GM04503 (cell line): ENCODE results near the gene DOCK3.
"Not testable (repeated sequence)": the region's sequence is repeated elsewhere in the genome, so short reads cannot be mapped to it uniquely, and the experiment has no call there.

ENCODE experiments used
- DNase-seq: peaks from one replicate; pipeline ENCODE4 v3.0.0-alpha.2; 2012; ENCODE audit warnings: low read depth

Gene DOCK3

DNA sequence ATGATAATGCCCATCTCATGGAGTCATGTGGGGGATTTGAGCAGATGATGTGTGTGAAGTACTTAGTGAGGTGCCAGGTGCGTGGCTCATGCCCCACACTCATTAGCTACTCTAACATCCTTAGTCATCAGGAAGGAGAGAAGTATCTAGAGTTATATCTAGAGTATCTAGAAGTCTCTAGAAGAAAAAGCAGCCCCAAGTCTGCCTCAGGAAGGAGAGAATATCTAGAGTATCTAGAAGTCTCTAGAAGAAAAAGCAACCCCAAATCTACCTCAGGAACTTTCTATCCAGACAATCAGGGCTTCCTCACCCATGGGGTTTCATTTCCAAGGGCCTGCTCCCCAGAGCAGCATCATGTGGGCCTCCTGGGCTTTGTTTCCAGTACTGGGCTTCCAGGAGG lies 24.7 kb upstream of the DOCK3 start:
- DNase-seq, result no peak

DNA sequence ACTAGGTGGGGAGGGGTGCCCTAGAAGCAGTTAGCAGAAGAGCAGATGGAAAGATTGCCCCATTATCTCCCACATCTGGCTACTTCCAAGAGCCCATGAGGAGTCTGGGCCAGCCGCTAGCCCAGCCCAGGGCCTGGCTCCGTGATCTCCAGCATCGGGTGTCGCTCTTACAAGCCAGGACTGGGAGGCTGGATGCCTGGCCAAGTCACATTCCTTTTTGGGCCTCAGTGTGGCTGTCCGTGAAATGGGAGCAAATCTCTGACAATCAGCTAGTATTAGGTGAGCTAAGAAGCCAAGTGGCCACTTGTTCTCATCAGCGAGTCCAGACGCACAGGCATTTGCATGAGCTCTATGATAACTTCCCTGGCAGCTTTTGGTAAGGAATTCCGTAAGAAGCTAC lies 23.3 kb upstream of the DOCK3 start:
- DNase-seq, result no peak

DNA sequence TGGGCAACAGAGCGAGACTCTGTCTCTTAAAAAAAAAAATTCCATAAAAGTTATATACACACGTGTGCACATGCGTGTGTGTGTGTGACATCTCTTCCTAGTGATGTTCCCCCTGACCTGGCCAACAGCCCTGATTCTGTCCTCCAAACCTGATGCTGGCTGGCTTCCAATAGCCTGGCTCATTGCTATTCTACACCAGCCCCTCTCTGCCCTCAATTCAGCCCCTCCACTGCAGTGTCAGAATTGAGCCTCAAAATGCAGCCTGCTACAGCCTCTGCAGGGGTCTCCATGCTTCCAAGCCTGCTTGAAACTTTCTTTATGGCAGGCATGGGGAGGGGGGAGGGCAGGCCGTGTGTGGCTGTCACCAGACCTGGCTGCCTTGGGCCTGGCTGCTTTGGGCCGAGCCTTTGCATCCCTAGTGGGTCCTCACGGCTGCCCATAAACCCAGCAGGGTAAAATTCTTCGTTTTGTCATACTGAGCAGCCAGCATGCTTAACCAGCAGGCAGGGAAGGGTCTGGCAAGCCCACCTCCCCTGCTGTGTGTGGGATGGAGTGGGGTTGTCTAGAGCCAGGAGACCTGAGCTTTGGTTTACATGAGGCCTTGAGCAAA lies 22.7 kb upstream of the DOCK3 start:
- no peak for DNase-seq

DNA sequence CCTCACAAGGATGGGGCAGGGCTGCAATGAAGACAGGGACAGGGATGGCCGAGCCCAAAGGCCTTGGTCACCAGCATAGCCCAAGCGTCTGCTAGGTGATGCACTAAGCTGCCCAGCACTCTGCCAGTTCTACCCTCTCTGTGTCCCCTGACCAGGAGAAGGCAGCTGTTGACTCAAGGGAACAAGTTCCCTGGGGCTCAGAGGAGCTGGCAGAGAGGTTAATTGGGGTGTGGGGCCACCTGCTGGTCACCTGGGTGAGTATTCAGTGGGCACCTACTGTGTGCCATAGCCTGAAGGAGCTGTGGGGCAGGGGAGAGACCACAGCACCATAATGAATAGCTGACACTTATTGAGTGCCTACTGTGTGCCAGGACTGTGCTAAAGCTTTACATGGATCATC lies 22.0 kb upstream of the DOCK3 start:
- DNase-seq, result no peak

DNA sequence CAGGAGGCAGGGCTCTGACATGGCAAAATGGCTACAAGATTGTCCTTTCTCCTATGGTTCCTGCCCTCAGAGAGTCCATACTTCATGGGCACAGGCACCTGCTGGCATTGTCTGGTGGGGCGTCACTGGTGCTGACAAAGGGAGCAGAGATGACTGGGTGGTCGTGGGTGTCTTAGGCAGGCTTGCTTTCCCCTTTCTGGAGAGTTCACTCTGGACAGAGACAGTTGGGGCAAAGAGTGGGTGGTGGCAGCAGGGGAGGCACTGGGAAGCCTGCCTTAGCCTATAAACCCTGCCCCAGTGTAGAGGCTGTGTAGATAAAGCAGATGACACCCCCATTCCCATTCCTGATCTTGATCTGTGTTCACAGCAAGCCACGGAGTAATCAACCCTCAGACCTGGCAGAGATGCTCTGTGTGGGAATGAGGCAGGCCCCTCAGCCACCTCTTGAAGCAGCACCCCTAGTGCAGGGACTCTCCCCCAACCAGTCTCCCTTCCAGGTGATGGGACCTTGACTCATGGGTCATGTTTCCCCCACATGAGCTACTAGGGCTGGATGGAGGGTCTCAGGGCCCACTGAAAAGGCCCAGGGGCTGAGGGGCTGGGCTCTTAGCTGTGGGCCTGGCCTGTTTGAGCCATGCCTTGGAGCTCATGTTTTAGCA lies 20.7 kb upstream of the DOCK3 start:
- DNase-seq, result no peak

DNA sequence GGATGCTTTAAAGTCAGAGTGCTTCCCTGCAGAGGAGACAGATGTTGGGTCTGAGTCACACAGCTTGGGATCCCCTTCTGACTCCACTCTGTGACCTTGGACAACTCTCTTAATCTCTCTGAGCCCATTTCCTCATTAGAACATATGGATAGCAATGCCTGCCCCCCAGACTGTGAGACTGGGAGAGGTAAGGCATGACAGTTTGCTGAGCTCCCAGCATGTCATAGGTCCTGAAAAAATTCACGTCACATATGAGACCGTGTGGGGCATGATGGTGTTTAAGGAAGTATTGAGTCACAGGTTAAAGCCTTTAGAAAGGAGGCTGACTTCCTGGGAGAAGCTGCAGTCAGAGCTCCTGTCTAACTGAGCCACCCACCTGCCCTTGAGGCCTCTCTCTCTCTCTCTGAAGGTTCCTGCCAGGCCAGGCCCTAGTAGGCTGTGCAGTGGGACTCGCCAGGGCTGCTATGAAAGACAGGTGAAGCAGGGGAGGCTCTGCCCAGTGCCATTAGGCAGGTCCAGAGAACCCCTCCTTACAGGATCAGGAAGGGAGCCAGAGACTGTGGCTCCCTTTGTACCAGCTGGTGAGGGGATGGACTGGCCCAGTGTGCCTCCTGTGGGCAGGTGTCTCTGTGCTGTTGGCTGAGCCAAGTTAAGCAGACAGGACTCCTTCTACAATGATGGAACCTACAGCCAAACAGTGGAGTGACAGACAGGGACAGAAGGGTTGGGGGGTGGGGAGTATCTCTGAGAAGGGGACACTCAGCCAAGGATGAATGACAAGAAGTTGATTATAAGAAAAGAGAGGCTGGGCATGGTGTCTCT lies 19.5 kb upstream of the DOCK3 start:
- no peak for DNase-seq

DNA sequence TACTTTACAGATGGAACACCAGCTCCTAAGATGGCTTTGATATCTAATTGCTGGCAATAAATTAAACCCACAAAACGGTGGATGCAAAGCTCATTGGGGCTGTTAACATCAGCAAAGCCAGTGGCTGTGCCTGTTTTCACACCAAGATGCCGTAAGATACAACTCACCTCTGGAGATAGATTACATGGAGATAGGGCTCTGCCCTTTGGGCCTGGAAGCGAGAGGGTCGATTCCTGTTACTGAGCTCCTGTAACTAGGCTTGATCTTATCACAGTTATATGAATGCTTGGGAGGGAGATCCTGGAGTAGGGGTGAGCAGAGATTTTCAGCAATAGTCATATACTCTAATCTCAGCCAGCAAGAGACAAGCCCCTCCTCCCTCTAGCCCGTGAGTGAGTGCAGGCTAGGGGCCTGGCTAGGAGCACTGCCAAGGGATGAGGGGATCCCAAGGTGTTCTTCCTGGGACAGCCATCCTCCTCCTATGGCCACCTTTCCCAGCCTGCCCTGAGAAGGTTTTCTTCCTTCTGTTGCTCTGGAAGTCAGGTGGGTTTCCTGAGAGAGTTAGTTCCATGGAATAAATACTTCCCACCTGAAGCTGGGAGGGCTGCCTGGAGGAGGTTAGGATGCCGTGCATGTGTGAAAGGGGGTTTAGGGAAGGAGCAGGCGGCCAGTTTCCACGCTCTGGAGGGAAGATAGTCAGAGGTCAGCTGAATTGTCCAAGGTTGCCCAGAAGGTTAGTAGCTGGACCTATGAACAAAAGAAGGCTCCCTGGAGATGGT lies 18.1 kb upstream of the DOCK3 start:
- DNase-seq, result no peak

DNA sequence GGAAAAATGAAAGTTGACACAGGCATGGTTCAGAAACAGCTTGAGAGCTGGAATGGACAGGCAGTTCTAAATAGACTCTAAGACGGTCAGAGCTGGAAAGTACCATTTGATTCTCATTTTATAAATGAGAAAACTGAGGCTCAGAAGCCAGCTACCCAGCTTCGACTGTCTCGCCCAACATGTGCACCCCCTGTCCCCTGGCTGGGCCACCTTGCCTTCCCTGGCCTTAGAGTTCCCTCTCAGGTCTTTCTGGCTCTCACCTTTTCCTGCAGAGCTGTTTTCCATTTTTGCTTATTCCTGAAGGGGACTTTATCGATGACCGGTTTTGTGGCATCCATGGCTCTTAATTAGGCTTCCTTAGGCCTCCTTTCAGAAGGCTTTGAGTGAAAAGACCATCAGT lies 17.3 kb upstream of the DOCK3 start:
- DNase-seq, result no peak

DNA sequence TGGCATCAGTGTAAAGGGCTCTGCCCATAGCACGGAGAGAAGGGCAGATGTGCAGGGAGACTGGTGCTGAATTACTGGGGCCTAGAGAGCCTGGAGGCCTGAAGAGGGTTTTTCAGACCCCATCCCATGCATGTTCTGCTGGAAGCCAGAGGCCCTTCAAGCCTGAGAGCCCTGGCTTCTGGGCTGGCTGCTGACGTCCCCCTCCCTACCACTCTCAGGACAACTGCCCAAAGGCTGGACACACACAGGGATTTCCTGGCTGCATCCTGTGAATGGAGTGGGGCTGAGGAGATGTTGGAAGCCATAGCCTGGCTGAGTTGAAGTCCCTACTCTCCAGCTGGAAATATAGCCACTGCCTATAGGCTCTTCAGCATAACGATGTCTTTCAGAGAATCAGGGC lies 16.9 kb upstream of the DOCK3 start:
- no peak for DNase-seq

DNA sequence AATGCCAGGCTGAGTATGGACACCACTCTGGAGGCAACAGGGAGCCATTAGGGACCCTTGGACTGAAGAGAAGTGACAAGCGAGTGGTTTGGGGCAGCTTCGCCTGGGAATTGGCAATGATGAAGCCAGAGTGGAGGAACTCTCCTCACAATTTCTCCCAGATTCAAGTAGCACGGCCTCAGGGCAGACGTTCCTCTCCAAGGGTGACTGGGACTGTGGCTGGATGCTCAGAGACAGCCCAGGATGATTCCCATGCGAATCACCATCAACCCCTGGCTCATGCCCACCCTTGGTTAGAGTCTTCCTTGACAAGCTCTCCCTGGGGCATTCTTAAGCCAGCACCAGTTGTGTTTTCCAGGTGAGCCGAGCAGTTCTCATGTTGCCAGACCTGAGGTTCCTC lies 16.3 kb upstream of the DOCK3 start:
- peak; percentile 16 for DNase-seq

DNA sequence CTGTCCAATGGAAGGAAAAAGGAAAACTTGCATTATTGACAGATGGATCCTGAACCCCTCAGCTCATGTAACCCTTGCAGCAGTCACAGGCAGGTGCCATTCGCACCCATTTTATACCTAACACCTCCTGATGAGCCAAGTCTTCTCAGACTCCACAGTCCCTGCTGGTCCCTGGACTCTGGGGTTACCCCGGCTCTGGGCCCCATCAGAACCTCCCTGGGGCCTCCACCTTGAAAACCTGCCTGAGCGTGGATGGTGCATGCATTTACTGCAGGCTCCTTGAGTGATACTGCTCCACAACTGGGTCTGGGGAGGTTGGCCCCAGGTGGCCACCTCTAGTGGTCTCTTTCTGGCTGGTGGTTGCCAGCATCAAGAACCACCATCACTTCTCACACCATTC lies 15.9 kb upstream of the DOCK3 start:
- no peak for DNase-seq

DNA sequence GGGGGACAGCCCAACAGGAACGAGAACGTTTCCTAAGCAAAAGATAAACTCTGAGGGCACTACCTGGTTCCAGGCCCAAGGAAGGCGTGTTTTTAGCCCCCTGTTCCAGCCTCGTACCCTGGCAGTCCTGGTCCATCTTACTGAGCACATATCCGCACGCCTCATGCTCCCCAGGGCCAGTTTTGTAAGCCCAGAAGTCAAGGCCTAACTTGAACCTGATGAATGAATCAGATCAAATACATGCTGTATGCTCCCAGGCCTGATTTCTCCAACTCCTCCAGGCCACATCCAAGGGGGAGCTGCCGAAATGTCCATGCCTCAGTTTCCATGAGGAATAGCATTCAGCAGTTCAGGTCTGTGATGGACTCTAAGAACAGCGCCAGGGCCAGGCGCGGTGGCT lies 14.3 kb upstream of the DOCK3 start:
- DNase-seq, result no peak

DNA sequence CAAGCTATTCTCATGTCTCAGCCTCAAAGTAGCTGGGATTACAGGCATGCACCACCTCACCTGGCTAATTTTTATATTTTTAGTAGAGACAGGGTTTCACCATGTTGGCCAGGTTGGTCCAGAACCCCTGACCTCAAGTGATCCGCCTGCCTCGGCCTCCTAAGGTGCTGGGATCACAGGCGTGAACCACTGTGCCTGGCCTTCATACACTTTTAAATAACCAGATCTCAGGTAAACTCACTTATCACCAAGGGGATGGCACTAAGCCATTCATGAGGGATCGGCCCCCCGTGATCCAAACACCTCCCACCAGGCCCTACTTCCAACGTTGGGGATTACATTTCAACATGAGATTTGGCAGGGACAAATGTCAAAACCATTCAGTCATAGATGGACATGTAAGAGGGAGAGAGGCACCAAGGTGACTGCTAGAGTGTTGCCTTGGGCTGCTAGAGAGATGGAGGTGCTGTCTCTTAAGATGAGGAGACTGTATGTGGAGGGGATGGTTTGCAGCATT lies 13.3 kb upstream of the DOCK3 start:
- DNase-seq, result no peak

DNA sequence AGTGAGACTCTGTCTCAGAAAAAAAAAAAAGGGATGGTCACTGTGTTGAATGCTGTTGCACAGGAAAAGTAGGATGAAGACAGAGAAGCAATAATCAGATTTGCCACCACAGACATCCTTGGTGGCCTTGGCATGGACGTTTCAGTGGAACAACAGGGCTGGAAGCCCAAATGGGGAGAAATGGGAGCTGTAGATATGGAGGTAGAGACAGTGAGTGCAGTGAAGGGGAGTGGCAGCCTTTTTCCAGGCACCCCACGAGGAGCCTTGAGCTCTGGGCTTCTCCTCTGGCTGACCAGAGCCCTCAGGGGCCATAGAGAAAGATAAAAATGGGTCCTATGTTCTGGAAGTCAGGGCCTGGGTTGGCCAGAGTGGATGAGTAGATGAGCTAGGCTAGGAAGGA lies 12.3 kb upstream of the DOCK3 start:
- no peak for DNase-seq

DNA sequence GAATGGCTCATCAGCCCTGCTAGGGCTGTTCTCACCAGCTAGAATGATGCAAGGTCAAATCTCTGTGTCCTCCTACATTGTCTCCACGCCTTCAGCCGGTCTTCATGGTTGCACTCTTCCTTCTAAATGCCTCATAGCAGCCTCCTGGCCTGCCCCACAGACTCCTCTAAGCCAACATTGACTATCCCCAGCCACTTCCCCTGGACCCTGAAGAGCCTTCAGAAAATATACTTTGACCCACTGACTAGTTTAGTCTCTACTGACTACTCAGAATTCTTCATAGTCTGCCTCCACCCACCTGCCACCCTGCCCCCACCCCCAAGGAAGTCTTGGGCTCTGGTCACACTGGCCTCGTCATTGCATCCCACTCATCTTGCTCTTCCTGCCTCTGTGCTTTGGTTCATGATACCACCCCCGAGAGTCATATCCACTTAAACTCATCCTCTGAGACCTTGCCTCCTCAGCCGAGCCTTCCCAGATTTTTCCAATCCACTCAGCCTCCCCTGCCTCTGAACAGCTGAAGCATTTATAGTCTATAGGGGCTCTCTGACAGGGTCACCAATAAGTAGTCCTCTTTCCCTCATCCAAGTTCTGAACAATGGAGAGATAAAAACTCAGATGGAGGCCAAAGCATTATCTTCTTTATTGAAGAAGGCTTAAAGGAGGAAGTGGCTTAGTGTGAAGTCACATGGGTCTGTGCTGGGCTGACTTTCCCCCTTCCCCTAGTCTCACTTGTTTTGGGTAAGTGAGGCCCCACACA lies 9.5 kb upstream of the DOCK3 start:
- DNase-seq, result no peak

DNA sequence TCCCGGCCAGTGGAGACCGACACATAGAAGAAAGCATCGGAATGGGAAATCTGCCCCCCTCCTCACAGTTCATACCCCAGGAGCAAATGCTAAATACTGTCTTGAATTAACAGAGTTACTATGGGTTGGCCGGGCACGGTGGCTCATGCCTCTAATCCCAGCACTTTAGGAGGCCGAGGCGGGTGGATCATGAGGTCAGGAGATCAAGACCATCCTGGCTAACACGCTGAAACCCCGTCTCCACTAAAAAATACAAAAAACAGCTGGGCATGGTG lies 8.9 kb upstream of the DOCK3 start:
- DNase-seq, result not testable (repeated sequence)

DNA sequence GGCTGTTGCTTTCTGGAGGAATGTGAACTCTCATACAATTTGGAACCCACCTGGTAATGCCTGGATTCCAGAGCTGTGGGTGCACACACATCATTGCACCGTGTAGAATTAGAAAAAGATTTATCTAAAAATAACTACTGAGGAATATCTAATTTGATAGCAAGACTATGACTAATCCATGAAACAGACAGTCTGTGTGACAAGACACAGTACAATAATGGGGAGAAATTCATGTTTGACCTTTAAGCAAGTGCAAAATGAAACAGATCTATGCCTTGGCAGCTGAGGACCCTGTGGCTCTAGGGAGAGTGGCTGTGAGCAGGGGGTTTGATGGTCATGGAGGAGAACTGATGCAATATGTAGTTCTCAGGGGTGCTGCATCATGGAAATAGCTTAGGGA lies 7.9 kb upstream of the DOCK3 start:
- DNase-seq, result no peak

DNA sequence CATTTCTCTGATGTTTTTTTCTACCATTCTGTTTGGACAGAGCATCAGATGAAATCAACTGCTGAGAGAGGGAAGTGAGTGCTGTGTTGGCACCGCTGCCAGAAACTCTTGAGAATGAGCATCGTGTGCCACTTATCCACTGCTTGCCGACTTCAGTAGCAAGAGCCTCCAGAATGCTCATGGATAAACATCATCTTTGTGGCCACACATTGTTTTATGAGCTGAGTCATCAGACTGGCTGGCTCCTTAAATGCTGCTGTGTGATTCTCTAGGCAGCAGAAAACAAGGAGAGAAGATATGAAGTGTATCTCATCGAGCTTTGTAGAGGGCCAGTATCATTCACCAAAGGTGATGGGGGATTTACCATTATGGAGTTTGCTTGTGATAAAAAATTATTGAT lies 3.4 kb upstream of the DOCK3 start:
- DNase-seq, result peak; percentile 92

DNA sequence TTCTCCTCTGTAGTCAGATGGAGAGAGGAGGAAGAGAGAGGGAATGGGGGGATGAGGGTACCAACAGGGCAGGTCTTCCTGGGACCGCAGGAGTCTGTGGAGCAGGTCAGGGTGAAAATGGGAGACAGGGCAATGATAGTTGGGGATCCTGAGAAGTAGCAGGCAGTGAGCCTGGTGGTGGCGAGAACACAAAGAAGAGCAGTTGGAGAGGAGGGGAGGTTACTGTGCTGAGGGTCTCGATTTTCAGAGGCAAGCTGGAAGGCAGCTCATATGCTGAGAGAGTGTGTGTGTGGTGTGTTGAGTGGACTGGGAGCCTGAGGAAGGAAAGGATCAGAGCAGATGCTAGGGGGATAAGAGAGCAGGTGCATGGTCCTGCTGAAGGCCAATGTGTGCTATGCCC lies 2.1 kb upstream of the DOCK3 start:
- DNase-seq, result no peak

DNA sequence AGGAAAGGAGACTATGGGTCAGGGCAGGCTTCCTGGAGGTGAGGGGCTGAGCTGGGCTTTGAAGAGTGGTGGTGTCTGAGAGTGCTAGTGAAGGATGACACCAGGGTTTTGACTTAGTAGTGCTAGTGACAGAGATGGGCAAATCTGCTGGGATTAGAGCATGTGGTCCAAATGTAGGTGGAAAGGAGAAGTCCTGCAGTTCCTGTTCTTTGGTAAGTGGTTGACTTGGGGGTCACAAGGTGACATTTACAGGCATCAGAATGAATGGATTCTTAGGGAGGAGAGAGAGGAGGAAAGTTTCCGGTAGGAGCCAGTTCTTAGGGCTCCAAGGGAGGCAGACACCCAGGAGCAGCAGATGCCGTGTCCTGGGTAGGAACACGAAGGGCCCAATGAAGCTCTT lies 796 bp upstream of the DOCK3 start:
- DNase-seq, result no peak

DNA sequence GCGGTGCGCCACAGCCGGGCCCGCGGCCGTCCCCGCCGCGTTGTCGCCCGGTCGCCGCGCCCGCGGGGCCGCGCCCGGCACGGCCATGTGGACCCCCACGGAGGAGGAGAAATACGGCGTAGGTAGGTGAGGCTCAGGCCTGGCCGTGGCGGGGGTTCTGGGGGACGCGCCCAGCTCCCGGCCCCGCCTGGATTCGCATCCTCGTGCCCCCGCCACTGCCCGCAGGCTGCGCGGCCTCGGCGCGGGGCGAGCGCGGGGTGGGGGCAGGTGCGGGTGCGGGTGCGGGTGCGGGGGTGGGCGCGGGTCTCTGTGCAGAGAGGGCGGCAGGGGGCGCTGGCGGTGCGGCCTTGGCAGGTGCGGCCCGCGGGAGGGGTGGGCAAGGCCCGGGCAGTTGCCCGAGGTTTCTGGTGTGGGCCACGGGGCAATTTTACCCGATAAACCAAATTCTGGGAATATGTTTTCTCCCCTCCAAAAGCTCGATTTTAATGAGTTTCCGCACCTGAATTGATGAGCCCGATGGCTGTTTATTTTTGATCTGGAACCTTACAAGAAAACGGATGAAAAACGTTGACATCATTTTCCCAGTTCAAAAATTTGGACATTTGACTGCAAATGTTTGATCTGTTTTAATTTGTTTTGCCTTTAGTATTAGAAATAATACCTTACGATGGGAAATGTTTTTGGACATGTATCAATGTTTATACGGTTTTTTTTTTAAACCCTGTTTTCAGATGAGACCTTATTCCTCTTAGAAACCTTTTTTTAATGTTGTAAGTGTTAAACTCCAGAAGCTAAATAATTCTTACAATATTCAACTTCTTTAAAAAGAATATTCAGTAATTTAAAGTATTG lies 678 bp downstream of the DOCK3 start:
- no peak for DNase-seq
